ENCODE results near the gene AGPS.
"Not testable (repeated sequence)": the region's sequence is repeated elsewhere in the genome, so short reads cannot be mapped to it uniquely, and the experiment has no call there.

AGPS gene

DNA sequence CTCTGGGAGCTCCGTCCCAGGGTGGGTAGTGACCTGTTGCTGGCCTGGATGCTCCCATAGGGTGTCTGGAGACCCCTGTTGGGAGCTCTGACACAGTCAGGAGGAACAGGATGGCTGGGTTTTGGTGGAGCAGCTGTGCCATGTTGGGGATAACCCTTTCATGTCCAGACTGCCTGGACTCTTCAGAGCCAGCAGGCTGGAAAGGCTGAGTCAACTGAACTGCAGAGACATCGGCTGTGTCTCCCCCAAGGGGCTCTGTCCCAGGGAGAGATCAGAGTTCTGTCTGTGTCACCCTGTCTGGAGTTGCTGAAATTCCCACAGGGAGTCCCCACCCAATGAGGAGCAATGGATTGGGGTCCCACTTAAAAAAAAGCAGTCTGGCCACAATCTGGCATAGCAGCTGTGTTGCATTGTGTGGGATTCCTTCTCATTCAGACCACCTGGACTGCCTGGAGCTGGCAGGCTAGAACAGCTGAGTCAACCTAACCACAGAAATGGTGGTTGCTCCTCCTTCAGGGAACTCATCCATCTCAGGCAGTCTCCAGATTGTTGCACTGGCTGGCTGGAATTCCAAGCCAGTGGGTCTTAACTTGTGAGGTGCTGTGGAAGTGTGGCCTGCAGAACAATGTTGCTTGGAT, 37.2 kb downstream of the AGPS start:
- TF ChIP-seq, protein P1, sequence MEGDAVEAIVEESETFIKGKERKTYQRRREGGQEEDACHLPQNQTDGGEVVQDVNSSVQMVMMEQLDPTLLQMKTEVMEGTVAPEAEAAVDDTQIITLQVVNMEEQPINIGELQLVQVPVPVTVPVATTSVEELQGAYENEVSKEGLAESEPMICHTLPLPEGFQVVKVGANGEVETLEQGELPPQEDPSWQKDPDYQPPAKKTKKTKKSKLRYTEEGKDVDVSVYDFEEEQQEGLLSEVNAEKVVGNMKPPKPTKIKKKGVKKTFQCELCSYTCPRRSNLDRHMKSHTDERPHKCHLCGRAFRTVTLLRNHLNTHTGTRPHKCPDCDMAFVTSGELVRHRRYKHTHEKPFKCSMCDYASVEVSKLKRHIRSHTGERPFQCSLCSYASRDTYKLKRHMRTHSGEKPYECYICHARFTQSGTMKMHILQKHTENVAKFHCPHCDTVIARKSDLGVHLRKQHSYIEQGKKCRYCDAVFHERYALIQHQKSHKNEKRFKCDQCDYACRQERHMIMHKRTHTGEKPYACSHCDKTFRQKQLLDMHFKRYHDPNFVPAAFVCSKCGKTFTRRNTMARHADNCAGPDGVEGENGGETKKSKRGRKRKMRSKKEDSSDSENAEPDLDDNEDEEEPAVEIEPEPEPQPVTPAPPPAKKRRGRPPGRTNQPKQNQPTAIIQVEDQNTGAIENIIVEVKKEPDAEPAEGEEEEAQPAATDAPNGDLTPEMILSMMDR (conservative IDR thresholded peaks at IDR 0.05), result no peak
- no peak overlapping the region for H3K27ac ChIP-seq

DNA sequence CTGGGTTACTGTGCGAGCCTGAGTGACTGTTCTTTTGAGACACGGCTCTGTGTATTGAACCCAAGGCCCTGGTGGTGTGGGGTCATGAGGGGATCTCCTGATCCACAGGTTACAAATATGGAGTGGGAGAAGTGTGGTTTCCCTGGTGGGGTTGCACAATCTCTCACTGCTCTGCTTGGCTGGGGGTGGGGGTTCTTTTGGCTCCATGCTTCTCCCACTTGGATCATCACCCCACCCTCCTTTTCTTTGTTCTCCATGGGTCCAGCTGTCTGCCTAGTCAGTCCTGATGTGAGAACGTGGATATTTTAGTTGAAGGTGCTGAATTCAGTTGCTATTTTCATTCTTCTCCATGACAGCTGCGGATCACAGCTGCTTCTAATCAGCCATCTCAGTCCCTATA, 37.8 kb downstream of the AGPS start:
- TF ChIP-seq, protein P1 (conservative IDR thresholded peaks at IDR 0.05), result no peak
- no peak overlapping the region for H3K27ac ChIP-seq

DNA sequence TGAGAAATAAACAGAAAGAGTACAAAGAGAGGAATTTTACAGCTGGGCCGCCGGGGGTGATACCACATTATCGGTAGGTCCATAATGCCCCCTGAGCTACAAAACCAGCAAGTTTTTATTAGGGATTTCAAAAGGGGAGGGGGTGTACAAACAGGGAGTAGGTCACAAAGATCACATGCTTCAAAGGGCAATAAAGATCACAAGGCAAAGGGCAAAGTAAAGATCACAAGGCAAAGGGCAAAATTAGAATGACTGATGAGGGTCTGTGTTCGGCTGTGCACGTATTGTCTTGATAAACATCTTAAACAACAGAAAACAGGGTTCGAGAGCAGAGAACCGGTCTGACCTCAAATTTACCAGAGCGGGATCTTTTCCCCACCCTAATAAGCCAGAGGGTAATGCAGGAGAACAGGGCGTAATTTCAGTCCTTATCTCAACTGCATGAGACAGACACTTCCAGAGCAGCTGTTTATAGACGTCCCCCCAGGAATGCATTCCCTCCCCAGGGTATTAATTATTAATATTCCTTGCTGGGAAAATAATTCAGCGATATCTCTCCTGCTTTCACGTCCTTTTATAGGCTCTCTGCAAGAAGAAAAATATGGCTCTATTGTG, 38.6 kb downstream of the AGPS start:
- H3K27ac ChIP-seq, result not testable (repeated sequence)

DNA sequence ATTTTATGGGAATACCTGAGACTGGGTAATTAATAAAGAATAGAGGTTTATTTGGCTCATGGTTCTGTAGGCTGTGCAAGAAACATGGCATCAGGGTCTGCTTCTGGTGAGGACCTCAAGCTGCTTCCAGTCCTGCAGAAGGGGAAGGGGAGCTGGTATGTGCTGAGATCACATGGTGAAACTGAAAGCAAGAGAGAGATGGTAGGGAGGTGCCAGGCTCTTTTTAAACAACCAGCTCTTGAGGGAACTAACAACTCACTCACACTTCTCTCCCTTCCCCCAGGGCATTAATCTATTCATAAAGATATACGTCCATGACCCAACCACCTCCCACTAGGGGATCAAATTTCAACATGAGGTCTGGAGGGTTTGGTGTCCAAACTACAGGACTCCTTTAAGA, 40.1 kb downstream of the AGPS start:
- no peak overlapping the region for H3K27ac ChIP-seq
- TF ChIP-seq, protein P1 (conservative IDR thresholded peaks at IDR 0.05), result no peak

DNA sequence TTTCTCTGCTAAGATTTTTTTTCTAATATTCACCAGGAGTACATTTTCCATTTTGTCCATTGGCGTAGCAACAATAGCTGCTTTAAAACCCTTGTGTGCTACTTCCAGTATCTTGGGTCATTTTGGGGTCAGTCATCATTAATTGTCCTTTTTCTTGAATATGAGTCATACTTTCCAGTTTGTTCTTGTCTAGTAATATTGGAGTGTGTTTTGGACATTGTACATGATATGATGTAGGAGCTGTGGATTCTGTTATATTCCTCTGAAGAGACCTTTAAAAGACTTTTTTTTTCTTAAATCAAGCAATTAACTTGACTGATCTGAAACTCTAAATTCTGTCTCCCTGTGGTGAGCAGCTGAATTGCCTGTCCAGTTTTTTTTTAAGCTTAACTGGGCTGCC, 40.8 kb downstream of the AGPS start:
- TF ChIP-seq, protein P1 (conservative IDR thresholded peaks at IDR 0.05), result no peak
- H3K27ac ChIP-seq, result no peak overlapping the region

DNA sequence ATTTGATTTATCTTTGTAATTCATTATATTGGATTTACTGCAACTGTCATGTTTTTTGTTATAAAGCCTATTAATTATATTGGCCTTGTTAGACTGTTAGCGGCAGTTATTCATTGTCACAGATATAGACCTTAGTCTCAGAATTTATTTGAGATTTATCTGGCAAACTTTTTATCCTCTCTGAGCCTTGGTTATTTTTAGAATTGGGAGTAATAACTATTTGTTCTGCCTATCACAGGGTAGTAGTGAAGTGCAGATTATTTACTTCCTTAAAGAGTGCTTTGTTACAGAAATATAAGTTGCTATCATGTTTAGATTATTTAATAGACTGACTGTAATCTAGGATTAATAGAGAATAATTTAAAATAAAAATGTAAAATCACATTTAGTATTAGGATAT, 41.9 kb downstream of the AGPS start:
- TF ChIP-seq, protein P1 (conservative IDR thresholded peaks at IDR 0.05), result no peak
- no peak overlapping the region for H3K27ac ChIP-seq

DNA sequence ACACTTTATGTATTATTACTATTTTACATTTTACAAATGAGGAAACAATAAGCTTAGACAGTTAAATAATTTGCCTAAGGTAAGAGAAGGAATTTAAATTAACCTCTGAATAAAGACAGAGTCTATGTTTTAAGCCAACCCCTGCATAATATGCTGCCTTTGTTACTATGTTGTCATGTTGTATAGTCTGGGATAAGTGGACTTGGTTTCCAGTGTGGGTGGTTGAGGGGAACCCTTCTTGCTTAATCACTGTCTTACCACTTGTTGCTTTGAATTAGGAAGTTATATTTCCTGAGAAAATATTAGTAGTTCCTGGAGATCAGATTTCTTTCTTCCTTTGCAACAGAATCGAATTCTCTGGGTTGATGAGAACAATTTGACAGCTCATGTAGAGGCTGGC, 52.6 kb downstream of the AGPS start:
- H3K27ac ChIP-seq, result no peak overlapping the region
- TF ChIP-seq, protein P1 (conservative IDR thresholded peaks at IDR 0.05), result no peak

DNA sequence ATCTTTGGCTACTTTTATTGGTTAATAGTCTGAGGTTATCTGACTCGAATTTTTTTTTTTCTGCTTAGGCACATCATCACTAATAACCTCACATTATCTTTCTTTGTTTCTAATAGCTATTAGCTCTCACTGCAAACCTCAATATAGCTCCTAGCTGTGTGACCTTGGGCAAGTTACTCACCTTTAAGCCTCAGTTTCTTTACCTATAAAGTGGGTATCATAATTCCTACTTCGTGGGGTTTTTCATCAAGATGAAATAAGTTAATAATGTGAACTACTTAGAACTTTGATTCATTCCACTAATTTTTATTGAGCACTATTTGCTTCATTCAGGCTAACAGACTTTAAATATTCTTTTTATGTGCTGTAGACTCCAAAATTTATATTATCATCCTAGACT, 55.5 kb downstream of the AGPS start:
- TF ChIP-seq, protein P1 (conservative IDR thresholded peaks at IDR 0.05), result no peak
- no peak overlapping the region for H3K27ac ChIP-seq

Measured in VCaP (cell line).